Loucy (cell line): Measurements from ENCODE around the gene SHISAL2A.

ENCODE experiments used
- EZH2phosphoT487 ChIP-seq: fragments of 200-600 bp; IDR thresholded peaks from 2 replicates; pipeline ENCODE4 v1.6.1; 2018; ENCODE audit warnings: antibody characterized with exemption, mild to moderate bottlenecking, moderate library complexity, borderline replicate concordance
- TF ChIP-seq, protein P1 (sequence below): fragments of 200-600 bp; sonication (generic); conservative IDR thresholded peaks from 2 replicates; pipeline ENCODE4 v1.5.1; 2014; ENCODE audit warnings: mild to moderate bottlenecking, antibody characterized with exemption, low read length

- TF ChIP-seq, protein P1, sequence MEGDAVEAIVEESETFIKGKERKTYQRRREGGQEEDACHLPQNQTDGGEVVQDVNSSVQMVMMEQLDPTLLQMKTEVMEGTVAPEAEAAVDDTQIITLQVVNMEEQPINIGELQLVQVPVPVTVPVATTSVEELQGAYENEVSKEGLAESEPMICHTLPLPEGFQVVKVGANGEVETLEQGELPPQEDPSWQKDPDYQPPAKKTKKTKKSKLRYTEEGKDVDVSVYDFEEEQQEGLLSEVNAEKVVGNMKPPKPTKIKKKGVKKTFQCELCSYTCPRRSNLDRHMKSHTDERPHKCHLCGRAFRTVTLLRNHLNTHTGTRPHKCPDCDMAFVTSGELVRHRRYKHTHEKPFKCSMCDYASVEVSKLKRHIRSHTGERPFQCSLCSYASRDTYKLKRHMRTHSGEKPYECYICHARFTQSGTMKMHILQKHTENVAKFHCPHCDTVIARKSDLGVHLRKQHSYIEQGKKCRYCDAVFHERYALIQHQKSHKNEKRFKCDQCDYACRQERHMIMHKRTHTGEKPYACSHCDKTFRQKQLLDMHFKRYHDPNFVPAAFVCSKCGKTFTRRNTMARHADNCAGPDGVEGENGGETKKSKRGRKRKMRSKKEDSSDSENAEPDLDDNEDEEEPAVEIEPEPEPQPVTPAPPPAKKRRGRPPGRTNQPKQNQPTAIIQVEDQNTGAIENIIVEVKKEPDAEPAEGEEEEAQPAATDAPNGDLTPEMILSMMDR = no peak
- no peak for TF ChIP-seq EZH2phosphoT487
Observed at GRCh38 chr1:52667290-52667689, 34.3 kb downstream of the SHISAL2A start.
